SU-DHL-6 (cell line): Measurements from ENCODE around the gene ZSWIM5.

Experiments
- CTCF ChIP-seq: fragments of 200-600 bp; sonication (generic); IDR thresholded peaks from one replicate; pipeline ENCODE4 v1.5.1; 2017; ENCODE audit warnings: antibody characterized with exemption, mild to moderate bottlenecking, low read length, moderate library complexity; ENCODE audit not compliant: insufficient read depth, poor library complexity, severe bottlenecking
- EZH2phosphoT487 ChIP-seq: fragments of 200-600 bp; sonication (generic), shearing (Covaris generic); conservative IDR thresholded peaks from 2 replicates; pipeline ENCODE4 v1.6.1; 2018; ENCODE audit warnings: mild to moderate bottlenecking, antibody characterized with exemption, low read length, moderate library complexity, mixed read lengths

GRCh38 chr1:45097079-45097478 lies 109.3 kb downstream of the ZSWIM5 start:
- no peak for TF ChIP-seq CTCF
- no peak for TF ChIP-seq EZH2phosphoT487
